Measurements from ENCODE around the gene OPN1LW. TPM values are rescaled to one million over a fixed set of nuclear protein-coding genes. Genes with fewer than 3 reads are reported as not detected.
"Not testable (repeated sequence)": the region's sequence is repeated elsewhere in the genome, so short reads cannot be mapped to it uniquely, and the experiment has no call there.

Gene OPN1LW
- total RNA-seq, 1 experiment from 2014 or later, result not detected

DNA sequence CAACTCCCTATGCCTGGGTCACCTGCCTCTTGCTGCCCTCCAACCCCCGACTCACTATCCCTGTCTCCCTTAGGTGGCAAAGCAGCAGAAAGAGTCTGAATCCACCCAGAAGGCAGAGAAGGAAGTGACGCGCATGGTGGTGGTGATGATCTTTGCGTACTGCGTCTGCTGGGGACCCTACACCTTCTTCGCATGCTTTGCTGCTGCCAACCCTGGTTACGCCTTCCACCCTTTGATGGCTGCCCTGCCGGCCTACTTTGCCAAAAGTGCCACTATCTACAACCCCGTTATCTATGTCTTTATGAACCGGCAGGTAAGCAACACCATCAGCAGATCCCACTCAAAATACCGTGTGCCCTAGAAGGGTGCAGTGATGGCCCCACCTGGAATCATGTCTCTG, 12.2 kb downstream of the OPN1LW start:
- H4K91ac ChIP-seq (ENCODE audit: insufficient read length, low read depth, low read length); H3K4me2 ChIP-seq (ENCODE audit: insufficient read depth, insufficient read length, low read length); H3K9me3 Mint-ChIP-seq; H3T11ph ChIP-seq (ENCODE audit: low read length); H3K4me1 ChIP-seq (ENCODE audit: insufficient read depth, low read length); DNase-seq; H3K27ac Mint-ChIP-seq; H3K79me1 ChIP-seq (ENCODE audit: insufficient read depth, low read depth, low read length, poor library complexity, severe bottlenecking); H4K20me1 ChIP-seq (ENCODE audit: control insufficient read depth, insufficient read depth, insufficient read length); H3K27me3 ChIP-seq (ENCODE audit: insufficient read depth, low read length); H2BK15ac ChIP-seq (ENCODE audit: low read depth, low read length); H4K8ac ChIP-seq (replicated peaks; ENCODE audit: insufficient read length, low read depth, low read length); H3K27me3 Mint-ChIP-seq (ENCODE audit: low read depth); H3K14ac ChIP-seq (ENCODE audit: insufficient read depth, low read length); H3K23me2 ChIP-seq (ENCODE audit: insufficient read length, low read depth, low read length, poor library complexity, severe bottlenecking); H3K56ac ChIP-seq (ENCODE audit: insufficient read length, low read depth, low read length); H3K79me2 ChIP-seq (ENCODE audit: insufficient read depth, low read length); H2BK20ac ChIP-seq (ENCODE audit: low read depth, low read length, poor library complexity, severe bottlenecking); H2BK5ac ChIP-seq (ENCODE audit: insufficient read length, low read length); H3K36me3 Mint-ChIP-seq (ENCODE audit: insufficient read depth in 1 of 3, low read depth in 3 of 3); H3K23ac ChIP-seq (ENCODE audit: insufficient read length, low read depth, low read length); H3K4ac ChIP-seq (ENCODE audit: low read depth, low read length); H3K27ac ChIP-seq (ENCODE audit: insufficient read length, low read depth, low read length); H3K9ac ChIP-seq (ENCODE audit: extremely low read depth, insufficient read length, low read length); H3K4me3 Mint-ChIP-seq; H3K18ac ChIP-seq (ENCODE audit: insufficient read length, low read depth, low read length); H2AFZ ChIP-seq (ENCODE audit: low read length); H2AK5ac ChIP-seq (ENCODE audit: insufficient read length, low read length); H2BK12ac ChIP-seq (ENCODE audit: insufficient read length, low read depth, low read length); H2BK120ac ChIP-seq (ENCODE audit: low read depth, low read length, poor library complexity, severe bottlenecking); H3K4me1 Mint-ChIP-seq; H4K5ac ChIP-seq (ENCODE audit: insufficient read length, low read depth, low read length); H3K9me3 ChIP-seq (ENCODE audit: control insufficient read depth, low read depth, low read length): not testable (repeated sequence)
- WGBS (ENCODE audit: extremely low coverage, insufficient read length, low lambda C conversion rate), result no CpG with 5 or more reads among the region's 11 CpGs

DNA sequence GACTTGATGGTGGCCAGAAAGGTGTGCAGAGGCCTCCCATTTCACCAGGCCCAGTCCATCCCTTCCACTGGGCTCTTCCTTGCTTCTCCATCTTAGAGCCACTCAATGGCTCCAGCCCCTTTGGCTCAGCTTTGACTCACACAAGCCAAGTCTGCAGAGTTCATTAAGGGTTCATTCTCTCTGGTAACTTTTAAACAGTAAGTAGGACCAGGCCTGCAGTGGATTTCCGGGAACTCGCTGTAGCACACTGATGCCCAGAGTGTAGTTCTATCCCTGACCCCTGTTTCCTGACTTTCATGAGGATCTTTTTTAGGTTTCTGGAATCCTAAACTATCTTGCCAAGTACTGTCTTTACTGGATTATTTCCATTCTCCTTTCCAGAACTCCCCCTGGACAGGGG, 13.2 kb downstream of the OPN1LW start:
- not testable (repeated sequence) for H3K4me1 ChIP-seq (ENCODE audit: insufficient read depth, low read length); DNase-seq; H2BK12ac ChIP-seq (ENCODE audit: insufficient read length, low read depth, low read length); H2BK15ac ChIP-seq (ENCODE audit: low read depth, low read length); H3K27ac Mint-ChIP-seq; H3K14ac ChIP-seq (ENCODE audit: insufficient read depth, low read length); H2BK120ac ChIP-seq (ENCODE audit: low read depth, low read length, poor library complexity, severe bottlenecking); H3K23me2 ChIP-seq (ENCODE audit: insufficient read length, low read depth, low read length, poor library complexity, severe bottlenecking); H3K23ac ChIP-seq (ENCODE audit: insufficient read length, low read depth, low read length); H3K27ac ChIP-seq (ENCODE audit: insufficient read length, low read depth, low read length); H3K27me3 Mint-ChIP-seq (ENCODE audit: low read depth); H2BK5ac ChIP-seq (ENCODE audit: insufficient read length, low read length); H4K8ac ChIP-seq (replicated peaks; ENCODE audit: insufficient read length, low read depth, low read length); H2AK5ac ChIP-seq (ENCODE audit: insufficient read length, low read length); H3T11ph ChIP-seq (ENCODE audit: low read length); H3K56ac ChIP-seq (ENCODE audit: insufficient read length, low read depth, low read length); H2BK20ac ChIP-seq (ENCODE audit: low read depth, low read length, poor library complexity, severe bottlenecking); H3K36me3 Mint-ChIP-seq (ENCODE audit: insufficient read depth in 1 of 3, low read depth in 3 of 3); H3K9me3 ChIP-seq (ENCODE audit: control insufficient read depth, low read depth, low read length); H3K79me2 ChIP-seq (ENCODE audit: insufficient read depth, low read length); H3K4me1 Mint-ChIP-seq; H3K79me1 ChIP-seq (ENCODE audit: insufficient read depth, low read depth, low read length, poor library complexity, severe bottlenecking); H3K4me2 ChIP-seq (ENCODE audit: insufficient read depth, insufficient read length, low read length); H4K91ac ChIP-seq (ENCODE audit: insufficient read length, low read depth, low read length); H3K4me3 Mint-ChIP-seq; H3K27me3 ChIP-seq (ENCODE audit: insufficient read depth, low read length); H3K4ac ChIP-seq (ENCODE audit: low read depth, low read length); H4K20me1 ChIP-seq (ENCODE audit: control insufficient read depth, insufficient read depth, insufficient read length); H3K9me3 Mint-ChIP-seq; H3K9ac ChIP-seq (ENCODE audit: extremely low read depth, insufficient read length, low read length); H2AFZ ChIP-seq (ENCODE audit: low read length); H4K5ac ChIP-seq (ENCODE audit: insufficient read length, low read depth, low read length); H3K18ac ChIP-seq (ENCODE audit: insufficient read length, low read depth, low read length)
- no CpG with 5 or more reads among the region's 2 CpGs for WGBS (ENCODE audit: extremely low coverage, insufficient read length, low lambda C conversion rate)
